HG03135 (cell line): Measurements from ENCODE around the gene DCP1B.

Experiments used
- ATAC-seq: cut with Tn5 transposase; IDR thresholded peaks from one replicate; pipeline ENCODE4 v1.9.1; 2021; ENCODE audit warnings: mild to moderate bottlenecking, moderate library complexity; ENCODE audit not compliant: unreplicated experiment

The DCP1B gene

DNA sequence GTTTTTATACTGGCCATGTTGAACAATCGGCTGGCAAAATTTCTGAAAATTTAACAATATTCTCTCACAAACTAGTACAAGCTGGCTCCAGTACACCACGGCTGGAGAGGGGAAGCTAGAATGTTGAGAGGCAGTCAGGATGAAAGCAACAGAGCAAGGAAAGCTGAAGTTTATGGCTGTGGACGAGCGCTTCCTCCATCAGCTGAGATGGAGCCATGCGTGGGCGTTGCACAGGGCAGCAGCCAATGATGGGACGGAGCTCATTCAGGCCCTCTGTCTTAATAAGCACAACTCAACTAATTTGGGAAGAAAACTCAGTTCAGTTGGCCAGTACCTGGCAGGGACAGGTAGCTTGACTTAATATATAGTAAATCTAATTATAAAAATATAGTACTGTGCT is 14.1 kb upstream of the DCP1B start:
- no peak for ATAC-seq

DNA sequence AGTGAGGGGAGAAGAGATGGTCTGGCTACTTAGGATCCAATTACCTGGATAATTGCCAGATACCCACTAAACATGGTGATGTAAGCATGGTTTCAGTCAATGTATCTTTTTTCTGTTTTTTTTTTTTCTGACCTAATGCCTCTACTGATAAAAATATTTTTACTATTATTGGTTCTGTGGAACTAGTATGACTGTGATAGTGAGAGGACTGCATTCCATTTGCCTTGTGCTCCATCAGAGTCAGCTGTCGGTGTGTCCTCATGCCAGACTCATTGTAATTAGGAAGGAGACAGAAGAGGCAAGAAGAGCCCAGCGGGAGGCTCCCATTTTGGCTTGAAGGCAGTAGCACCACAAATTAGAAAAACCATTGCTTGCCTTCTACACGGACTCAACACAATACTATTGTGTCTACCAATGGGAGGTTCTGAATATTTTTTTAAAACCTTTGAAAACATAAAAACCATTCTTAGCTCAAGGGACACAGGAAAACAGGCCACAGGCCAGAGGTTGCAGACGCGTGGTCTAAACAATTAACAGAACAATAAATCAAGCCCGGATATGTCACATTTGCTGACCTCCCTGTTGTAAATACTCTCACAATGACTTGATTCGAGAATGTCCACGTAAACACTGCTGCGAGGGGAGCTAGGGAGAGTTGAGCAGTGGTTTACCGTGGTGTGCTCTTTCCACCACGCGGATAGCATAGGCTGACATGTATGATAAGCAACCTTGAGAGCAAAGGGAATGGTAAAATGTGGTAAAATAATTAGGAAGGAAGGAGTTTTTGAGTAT is 13.5 kb upstream of the DCP1B start:
- no peak for ATAC-seq

GRCh38 chr12:2016862-2017545 is 12.7 kb upstream of the DCP1B start:
- ATAC-seq = no peak

DNA sequence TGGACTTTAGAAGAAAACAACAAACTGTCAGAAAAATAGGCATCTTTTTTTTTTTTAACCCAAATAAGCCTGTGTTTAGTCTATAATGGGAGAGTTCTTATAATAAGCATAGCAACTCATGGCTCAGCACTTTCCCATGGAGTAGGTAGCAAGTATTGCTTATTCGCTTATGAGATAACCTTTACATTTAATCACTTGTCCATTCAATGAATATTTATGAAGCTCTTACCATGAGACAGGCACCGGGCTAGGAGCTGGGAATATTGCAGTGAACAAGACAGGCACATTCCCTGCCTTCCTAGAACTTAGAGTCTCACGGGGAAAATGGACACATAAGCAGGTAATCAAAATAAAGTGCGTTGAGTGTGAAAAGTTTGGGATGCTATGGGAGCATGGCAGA is 10.0 kb upstream of the DCP1B start:
- ATAC-seq = no peak

DNA sequence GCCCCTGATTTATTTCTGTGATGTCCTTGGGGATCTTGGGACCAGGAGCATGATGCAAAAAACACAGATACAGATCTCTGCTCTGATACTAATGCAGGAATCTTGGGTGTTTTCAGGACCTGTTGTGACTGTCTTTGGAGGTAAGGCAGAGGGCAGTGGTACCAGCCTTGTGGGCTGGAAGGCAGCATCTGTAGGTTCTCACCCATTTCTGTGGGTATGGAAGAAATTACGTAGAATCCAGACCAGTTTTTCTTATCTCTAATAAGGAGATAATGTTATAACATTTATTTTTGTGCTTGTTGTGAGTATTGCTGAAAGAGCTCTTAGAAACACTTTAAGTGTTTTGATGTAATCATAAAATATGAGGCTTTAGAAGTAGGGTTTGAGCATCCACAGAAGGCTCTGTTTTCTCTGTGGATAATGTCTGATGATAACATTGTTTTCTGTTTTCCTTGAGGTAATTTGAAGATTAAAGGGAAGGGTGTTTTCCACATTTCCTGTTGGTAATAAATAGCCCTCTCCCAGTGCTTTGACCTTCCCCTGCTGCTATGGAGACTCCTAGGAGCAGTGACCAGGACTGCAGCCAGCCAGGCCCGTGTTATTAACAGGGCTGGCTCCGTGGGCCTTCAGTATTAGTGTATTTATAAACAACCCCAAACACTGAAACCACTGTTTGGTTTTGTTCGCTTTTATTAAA is 9.4 kb upstream of the DCP1B start:
- no peak for ATAC-seq

DNA sequence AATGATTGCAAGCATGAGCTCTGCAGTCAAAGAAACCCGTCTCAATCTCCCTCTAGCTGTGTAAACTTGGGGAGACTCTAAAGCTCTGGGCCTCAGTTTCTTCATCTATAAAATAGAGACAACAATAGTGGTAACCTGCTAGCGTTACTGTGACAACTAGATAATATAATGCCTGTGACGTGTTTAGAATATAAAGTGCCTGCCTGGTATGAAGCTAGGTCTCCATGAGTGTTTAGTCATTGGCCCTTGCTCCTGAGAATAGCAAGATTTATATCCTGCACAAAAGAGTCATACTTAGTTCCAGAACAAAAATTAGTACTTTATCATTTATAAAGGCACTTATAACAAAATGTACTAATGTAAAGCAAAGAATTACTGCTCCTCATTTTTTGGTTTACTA is 8.8 kb upstream of the DCP1B start:
- ATAC-seq = no peak

DNA sequence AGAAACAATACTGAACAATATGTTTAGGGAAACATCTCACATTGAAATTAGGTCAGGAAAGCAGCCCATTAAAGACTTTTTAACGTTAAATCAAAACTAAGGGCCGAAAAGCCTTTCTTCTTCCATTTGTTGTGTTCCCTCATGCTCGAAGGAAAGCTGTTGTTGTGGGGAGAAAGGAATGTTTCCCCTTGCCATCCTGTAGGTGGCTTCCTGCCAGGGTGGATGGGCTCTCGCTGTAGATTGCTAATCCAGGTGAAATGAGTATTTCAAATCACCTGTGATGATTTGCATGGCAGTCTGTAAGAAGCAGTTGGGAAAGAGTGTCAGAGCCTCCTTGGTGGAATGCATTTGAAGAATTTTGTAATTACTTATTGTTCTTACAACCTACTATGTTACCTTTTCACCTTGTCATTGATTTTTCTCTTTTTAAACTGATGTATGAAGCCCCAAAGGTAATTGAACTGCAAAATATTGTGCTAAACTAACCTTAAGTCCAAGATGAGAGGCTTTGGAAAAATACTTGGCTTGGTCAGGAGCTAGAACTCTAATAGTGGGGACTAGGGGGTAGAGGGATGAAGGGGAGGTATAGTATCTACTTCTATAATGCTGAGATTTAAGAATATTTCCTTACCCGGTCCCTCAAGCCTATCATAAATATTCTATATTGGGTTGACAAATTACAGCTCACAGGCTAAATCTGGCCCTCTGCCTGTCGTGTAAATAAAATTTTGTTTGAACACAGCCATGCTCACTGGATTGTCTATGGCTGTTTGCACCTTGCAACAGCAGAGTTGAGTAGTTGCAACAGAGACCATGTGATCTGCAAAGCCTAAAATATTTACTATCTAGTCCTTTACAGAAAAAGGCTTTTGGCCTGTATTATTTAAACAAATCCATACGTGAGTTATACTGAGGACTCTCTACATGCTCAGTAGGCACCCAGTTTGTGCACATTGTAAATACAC is 7.7 kb upstream of the DCP1B start:
- no peak for ATAC-seq

GRCh38 chr12:2009623-2010022 is 5.4 kb upstream of the DCP1B start:
- ATAC-seq = no peak

- ATAC-seq = no peak
Measured at GRCh38 chr12:2008677-2009076, 4.4 kb upstream of the DCP1B start.

DNA sequence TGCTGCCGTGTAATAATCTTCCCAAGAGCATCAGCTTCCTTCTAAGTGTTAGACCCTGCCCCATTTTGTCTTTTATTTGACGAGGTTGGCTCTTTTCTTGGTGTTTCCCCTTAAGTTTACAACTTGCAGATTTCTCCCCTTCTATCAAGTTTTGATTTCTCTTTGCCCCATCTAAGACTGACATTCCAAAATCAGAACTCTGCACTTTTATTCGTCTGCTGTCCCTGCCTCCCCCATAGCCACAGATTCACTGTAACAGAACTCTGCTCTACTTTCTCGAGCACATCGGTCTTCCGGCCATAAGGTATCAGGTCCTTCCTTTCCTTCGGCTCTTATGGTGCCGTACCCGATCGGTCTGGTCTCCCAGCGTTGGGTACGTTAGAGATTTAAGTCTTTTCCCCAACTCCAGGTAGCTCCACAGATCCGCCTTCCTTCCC is 563 bp downstream of the DCP1B start:
- ATAC-seq = peak; percentile 15

DNA sequence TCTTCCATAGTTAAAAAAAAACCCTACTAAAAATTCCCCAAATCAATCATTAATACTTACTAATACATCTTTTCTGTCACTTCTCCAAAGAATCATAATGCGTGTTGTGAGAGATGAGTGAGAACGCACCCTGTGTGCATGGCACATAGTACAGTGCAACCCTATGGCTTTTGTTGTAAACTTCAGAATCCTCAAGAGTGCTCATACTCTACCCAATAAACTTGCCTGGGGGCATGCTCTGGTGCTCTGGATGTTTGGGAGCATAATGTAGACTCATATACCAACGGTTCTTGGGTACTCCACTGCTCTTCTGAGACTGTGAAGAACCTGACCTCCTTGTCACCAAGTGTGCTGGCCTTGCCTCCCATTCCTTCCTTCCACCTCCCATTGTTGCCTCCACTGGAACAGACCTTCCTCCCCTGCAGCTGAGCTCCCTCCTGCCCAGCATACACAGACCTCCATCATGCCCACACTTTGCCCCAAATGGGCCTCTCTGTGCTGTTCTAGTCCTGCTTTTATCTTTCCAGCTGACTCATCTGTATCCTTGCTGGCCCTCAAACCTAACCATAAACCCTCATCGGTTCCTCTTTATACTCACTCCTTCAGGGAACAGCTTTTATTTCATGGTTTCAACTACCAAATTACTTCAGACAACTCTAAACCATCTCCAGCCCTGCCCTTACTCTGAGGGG is 8.9 kb downstream of the DCP1B start:
- no peak for ATAC-seq

GRCh38 chr12:1994429-1995143 is 9.7 kb downstream of the DCP1B start:
- ATAC-seq = no peak

DNA sequence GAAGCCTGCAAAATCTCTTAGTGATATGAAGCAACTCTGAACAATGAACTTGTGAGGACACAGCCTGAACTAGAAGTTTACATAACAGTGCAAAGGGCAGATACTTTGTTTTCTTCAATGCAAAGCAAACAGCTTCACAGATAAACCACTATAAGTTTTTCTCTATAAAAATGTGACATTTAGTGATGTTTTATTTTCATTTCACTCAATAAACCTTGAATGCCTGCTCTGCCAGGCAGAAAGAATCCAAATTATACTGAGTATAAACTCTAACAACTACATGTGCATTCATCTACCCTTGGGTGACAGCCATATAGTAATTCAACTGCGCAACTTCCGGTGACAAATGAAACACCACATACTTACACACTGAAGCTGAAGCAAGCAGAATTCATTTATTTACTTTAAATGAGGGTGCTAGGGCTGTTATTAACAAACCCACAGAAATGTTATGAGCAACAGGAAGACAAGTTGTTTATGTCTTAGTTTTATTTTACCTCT is 10.3 kb downstream of the DCP1B start:
- ATAC-seq = no peak

DNA sequence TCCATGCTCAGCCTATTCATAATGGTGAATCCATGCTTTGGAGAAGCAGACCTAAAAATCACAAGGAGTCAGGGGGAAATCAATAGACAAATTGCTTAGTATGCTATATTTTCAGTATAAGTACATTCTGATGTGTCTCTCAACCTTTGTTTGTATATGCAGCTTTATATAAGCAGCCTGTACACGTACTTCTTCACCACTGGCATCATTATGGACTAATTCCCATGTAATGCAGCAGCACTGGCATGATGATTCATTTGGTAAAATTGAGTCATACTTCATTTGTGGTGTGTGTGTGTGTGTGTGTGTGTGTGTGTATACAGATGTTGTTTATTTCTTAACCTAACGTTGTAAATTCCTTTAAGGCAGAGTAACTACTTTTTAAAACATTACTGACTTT is 10.9 kb downstream of the DCP1B start:
- ATAC-seq = no peak

- no peak for ATAC-seq
Measured at GRCh38 chr12:1992732-1993131, 11.5 kb downstream of the DCP1B start.

DNA sequence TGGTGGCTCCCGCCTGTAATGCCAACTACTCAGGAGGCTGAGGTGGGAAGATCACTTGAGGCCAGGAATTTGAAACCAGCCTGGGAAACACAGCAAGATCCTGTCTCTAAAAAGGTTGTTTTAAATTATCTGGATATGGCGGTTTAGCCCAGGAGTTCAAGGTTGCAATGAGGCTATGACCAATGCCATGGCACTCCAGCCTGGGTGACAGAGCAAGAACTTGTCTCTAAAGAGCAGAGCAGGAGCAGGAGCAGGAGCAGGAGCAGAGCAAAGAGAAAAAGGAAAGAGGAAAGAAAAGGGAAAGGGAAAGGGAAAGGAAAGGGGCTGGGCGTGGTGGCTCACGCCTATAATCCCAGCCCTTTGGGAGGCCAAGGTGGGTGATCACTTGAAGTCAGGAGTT is 15.1 kb downstream of the DCP1B start:
- no peak for ATAC-seq

GRCh38 chr12:1984759-1985158 is 19.5 kb downstream of the DCP1B start:
- no peak for ATAC-seq

GRCh38 chr12:1980282-1980681 is 24.0 kb downstream of the DCP1B start:
- no peak for ATAC-seq

GRCh38 chr12:1978078-1978862 is 26.0 kb downstream of the DCP1B start:
- ATAC-seq = no peak
